Karpas-422 (cell line): ENCODE results near the gene NKAIN1. TPM values are rescaled to one million over a fixed set of nuclear protein-coding genes. Genes with fewer than 3 reads are reported as not detected.
"Not testable (repeated sequence)": the region's sequence is repeated elsewhere in the genome, so short reads cannot be mapped to it uniquely, and the experiment has no call there.

Experiments
- DNase-seq: peaks from one replicate; pipeline ENCODE4 v3.0.0-alpha.2; 2015
- H2AFZ ChIP-seq: fragments of 200-600 bp; sonication (generic); 2 replicates; pipeline ENCODE4 v1.6.1; 2014; ENCODE audit warnings: antibody characterized with exemption, low read length, mixed read lengths
- H3K27ac ChIP-seq: fragments of 200-600 bp; sonication (generic); 2 replicates; pipeline ENCODE4 v1.5.1; 2014; ENCODE audit warnings: mild to moderate bottlenecking, low read length, moderate library complexity
- H3K27me3 ChIP-seq: fragments of 200-600 bp; sonication (generic); 2 replicates; pipeline ENCODE4 v1.6.1; 2014; ENCODE audit warnings: low read length, mixed read lengths
- H3K36me3 ChIP-seq: fragments of 200-600 bp; sonication (generic); 2 replicates; pipeline ENCODE4 v1.6.1; 2014; ENCODE audit warnings: low read length, mixed read lengths; ENCODE audit not compliant: insufficient read depth
- H3K4me1 ChIP-seq: fragments of 200-600 bp; sonication (generic); 2 replicates; pipeline ENCODE4 v1.6.1; 2014; ENCODE audit warnings: mild to moderate bottlenecking, low read length, mixed read lengths
- H3K4me2 ChIP-seq: fragments of 200-600 bp; sonication (generic); 2 replicates; pipeline ENCODE4 v1.6.1; 2014; ENCODE audit warnings: low read length, low read depth, mild to moderate bottlenecking; ENCODE audit not compliant: poor library complexity, severe bottlenecking
- H3K4me3 ChIP-seq: fragments of 200-600 bp; sonication (generic); 2 replicates; pipeline ENCODE4 v1.5.1; 2014; ENCODE audit warnings: mild to moderate bottlenecking, antibody characterized with exemption, low read length, mixed read lengths
- H3K79me2 ChIP-seq: fragments of 200-600 bp; sonication (generic); 2 replicates; pipeline ENCODE4 v1.6.1; 2014; ENCODE audit warnings: mild to moderate bottlenecking, low read length, mixed read lengths
- H3K9ac ChIP-seq: fragments of 200-600 bp; sonication (generic); 2 replicates; pipeline ENCODE4 v1.6.0; 2014; ENCODE audit warnings: low read length
- H3K9me2 ChIP-seq: fragments of 200-600 bp; sonication (generic), shearing (Covaris generic); replicated peaks from 2 replicates; pipeline ENCODE4 v1.6.0; 2014; ENCODE audit warnings: mild to moderate bottlenecking, low read length, moderate library complexity; ENCODE audit not compliant: insufficient read depth
- H3K9me3 ChIP-seq: fragments of 300-700, 200-600 bp; sonication (generic); 2 replicates; pipeline ENCODE4 v1.6.1; 2014; ENCODE audit warnings: low read length, mixed read lengths
- H4K20me1 ChIP-seq: fragments of 200-600 bp; sonication (generic); 2 replicates; pipeline ENCODE4 v1.6.1; 2014; ENCODE audit warnings: mild to moderate bottlenecking, antibody characterized with exemption, low read length, low read depth; ENCODE audit not compliant: insufficient read depth
- total RNA-seq: library from RNA; depleted of rRNA; stranded (reverse); fragments of >200 nt; shearing (Covaris generic); gene quantifications from 2 replicates; pipeline ENCODE4 v1.2.3, GENCODE V29; 2014; ENCODE audit warnings: low replicate concordance

The NKAIN1 gene
- total RNA-seq, 1 experiment from 2014 or later: not detected

DNA sequence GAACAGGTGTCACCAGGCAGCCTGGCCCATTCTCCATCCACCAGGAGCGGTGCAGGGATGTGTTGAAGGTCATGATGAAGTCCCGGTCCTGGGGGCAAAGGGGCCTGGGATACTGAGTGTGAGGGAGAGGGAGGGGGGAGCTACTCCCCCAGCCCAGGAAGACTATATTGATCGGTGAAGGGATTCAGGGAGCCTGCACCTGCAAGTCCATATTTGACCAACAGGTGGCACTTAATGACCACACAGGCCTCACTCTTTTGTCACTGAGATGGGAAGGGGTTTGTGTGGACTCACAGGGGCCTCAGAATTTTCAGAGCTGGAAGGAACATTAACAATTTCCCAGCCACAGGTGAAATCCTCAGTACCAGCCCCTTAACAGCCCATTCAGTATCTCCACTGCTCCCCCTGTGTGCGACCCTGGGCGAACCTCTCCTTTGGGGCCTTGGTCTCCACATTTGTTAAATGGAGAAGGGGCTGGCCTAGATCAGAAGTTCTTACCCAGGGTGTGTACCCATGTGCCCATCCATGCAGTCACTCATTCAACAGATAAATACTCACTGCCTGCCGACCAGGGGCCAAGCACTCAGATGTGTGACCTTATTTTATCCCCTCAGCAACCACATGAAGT lies 55.6 kb downstream of the NKAIN1 start:
- Histone ChIP-seq H3K9ac (no peak overlapping the region), H3K9me2 (no peaks in the 10 kb centered on the region), H2AFZ (no peak overlapping the region), H3K9me3 (no peaks in the 10 kb centered on the region), H3K4me2 (no peak overlapping the region), H3K27ac (no peak overlapping the region), H4K20me1 (no peaks in the 10 kb centered on the region), H3K27me3 (no peaks in the 10 kb centered on the region), H3K79me2 (no peaks in the 10 kb centered on the region), H3K4me1 (peaks cover 16% of the 10 kb centered on the region), H3K36me3 (no peaks in the 10 kb centered on the region), H3K4me3 (no peak overlapping the region)
- peak; percentile 78 for DNase-seq

DNA sequence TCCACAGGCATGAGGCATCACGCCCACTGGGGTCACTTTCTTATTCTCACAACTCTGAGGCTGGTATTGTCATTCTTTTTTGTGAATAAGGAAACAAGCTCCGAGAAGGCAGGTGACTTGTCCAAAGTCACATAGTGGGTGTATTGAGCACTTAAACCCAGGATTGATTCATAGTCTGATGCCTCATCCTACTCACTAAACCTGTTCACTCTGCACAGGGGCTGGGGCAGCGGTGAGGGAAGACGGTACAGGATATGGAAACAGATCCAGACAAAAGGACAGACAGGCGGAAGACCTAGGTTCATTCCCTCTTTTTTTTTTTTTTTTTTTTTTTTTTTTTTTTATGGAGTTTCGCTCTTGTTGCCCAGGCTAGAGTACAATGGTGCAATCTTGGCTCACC lies 56.6 kb downstream of the NKAIN1 start:
- Histone ChIP-seq H3K9me2 (no peaks in the 10 kb centered on the region), H4K20me1 (no peaks in the 10 kb centered on the region), H3K9ac (no peak overlapping the region), H3K9me3 (no peaks in the 10 kb centered on the region), H3K4me3 (no peak overlapping the region), H3K27ac (no peak overlapping the region), H3K79me2 (no peaks in the 10 kb centered on the region), H3K27me3 (no peaks in the 10 kb centered on the region), H3K4me2 (no peak overlapping the region), H2AFZ (no peak overlapping the region), H3K4me1 (peaks cover 23% of the 10 kb centered on the region), H3K36me3 (no peaks in the 10 kb centered on the region)
- DNase-seq: no peak

DNA sequence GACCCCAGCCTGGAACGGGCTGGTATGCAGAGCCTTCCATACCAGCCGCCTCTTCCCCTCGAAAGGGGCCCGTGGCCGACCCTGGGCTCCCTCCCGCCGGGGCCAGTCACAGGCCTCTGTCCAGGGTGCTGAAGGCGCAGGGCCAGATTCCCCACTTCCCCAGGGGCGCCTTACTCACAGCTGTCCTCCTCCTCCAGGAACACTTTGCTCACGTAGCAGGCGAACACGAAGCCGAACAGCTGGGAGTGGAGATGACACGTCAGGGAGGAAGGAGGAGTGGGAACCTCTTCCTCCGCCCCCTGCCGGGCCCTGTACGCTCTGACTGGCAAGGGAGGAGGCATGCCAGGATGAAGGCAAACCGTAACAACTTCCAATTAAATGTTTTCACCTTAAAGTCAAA lies 57.3 kb downstream of the NKAIN1 start:
- Histone ChIP-seq H2AFZ (no peak overlapping the region), H3K36me3 (no peaks in the 10 kb centered on the region), H3K4me2 (peak overlapping the region; percentile 50), H3K9me3 (no peaks in the 10 kb centered on the region), H3K4me3 (peak overlapping the region; percentile 46; the same call in 1 of the 2 replicates), H4K20me1 (no peaks in the 10 kb centered on the region), H3K27me3 (no peaks in the 10 kb centered on the region), H3K4me1 (peaks cover 23% of the 10 kb centered on the region), H3K9ac (no peak overlapping the region), H3K27ac (no peak overlapping the region), H3K79me2 (no peaks in the 10 kb centered on the region), H3K9me2 (no peaks in the 10 kb centered on the region)
- DNase-seq: peak; percentile 77

DNA sequence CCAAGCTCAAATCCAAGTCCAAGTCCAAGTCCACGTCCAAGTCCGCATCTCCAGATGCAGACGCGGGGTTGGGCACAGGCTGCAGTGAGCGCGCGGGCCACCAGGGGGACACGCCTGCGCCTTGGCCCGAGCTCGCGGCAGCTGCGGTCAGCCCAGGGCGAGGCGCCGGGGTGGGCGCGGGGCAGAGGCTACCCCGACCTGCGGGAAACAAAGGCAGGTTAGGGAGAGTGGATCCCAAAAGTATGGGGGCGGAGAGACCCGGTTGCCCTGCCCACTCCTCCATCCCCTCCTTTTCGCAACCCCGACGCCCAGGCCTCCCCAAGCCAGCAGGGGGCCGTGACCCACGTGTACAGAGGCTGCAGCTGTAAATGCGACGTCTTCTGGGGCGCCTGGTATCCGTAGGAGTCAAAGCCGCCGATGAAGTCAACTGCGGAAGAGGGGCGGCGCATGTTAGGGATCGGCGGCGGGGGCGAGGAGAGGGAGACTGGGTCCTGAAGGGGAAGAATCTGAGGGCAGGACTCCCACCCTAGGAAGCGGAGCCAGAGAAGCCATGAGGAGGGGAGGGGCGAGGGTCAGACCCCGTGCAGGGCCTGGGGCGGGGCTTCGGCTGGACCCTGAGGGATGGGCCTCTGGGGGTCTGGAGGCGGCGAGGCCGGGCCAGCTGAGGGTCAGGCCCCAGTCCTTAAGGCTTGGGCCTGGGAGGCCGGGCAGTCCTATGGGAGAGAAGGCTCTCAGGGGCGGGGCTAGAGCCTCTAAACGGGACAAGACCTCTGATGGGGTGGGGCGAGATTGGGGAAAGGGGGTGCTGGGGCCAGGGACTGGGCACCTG lies 58.0 kb downstream of the NKAIN1 start:
- H3K4me1 ChIP-seq: peaks cover 23% of the 10 kb centered on the region
- DNase-seq: peak; percentile 77
- no peaks in the 10 kb centered on the region for H3K27me3 ChIP-seq
- H3K36me3 ChIP-seq: no peaks in the 10 kb centered on the region
- no peaks in the 10 kb centered on the region for H3K9me2 ChIP-seq
- no peak overlapping the region for H3K27ac ChIP-seq
- H3K4me2 ChIP-seq: peak overlapping the region; percentile 50
- H3K79me2 ChIP-seq: no peaks in the 10 kb centered on the region
- no peak overlapping the region for H3K9ac ChIP-seq
- peak overlapping the region; percentile 46; the same call in 1 of the 2 replicates for H3K4me3 ChIP-seq
- H2AFZ ChIP-seq: no peak overlapping the region
- no peaks in the 10 kb centered on the region for H3K9me3 ChIP-seq
- no peaks in the 10 kb centered on the region for H4K20me1 ChIP-seq

DNA sequence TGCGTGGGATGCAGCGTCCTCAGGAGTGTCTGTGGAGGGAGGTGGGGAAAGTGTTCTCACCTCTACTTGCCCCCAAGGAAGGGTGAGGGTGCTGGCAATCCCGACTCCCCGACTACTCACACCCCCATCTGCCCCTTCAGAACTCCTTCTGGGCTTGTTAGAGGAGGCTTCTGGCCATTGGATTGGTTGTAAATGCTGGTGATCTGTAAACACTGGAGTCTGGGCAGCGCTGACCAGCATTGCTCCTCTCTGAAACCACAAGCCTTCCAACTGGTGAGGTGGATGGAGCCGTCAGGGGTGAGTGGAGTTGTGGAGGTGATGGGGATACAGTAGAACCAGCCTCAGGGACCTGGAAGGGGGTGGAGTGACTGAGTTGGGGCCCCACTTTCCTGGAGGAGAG lies 59.3 kb downstream of the NKAIN1 start:
- H3K4me3 ChIP-seq: no peak overlapping the region
- DNase-seq: no peak
- H3K4me2 ChIP-seq: no peak overlapping the region
- no peaks in the 10 kb centered on the region for H3K27me3 ChIP-seq
- H3K79me2 ChIP-seq: no peaks in the 10 kb centered on the region
- no peaks in the 10 kb centered on the region for H3K9me3 ChIP-seq
- H3K36me3 ChIP-seq: no peaks in the 10 kb centered on the region
- H3K4me1 ChIP-seq: peaks cover 23% of the 10 kb centered on the region
- no peaks in the 10 kb centered on the region for H4K20me1 ChIP-seq
- no peak overlapping the region for H3K27ac ChIP-seq
- H2AFZ ChIP-seq: no peak overlapping the region
- no peak overlapping the region for H3K9ac ChIP-seq
- H3K9me2 ChIP-seq: no peaks in the 10 kb centered on the region

DNA sequence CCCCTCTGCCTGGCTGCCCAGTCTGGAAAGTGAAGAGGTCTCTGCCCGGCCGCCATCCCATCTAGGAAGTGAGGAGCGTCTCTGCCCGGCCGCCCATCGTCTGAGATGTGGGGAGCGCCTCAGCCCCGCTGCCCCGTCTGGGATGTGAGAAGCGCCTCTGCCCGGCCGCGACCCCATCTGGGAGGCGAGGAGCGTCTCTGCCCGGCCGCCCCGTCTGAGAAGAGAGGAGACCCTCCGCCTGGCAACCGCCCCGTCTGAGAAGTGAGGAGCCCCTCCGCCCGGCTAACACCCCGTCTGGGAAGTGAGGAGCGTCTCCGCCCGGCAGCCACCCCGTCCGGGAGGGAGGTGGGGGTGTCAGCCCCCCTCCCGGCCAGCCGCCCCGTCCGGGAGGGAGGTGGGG lies 63.4 kb downstream of the NKAIN1 start:
- H2AFZ ChIP-seq, H3K4me1 ChIP-seq, H3K79me2 ChIP-seq, H3K4me2 ChIP-seq, H3K27ac ChIP-seq, H3K27me3 ChIP-seq, H3K9me3 ChIP-seq, H3K4me3 ChIP-seq, H3K9ac ChIP-seq, DNase-seq, H3K36me3 ChIP-seq, H3K9me2 ChIP-seq, H4K20me1 ChIP-seq: not testable (repeated sequence)

DNA sequence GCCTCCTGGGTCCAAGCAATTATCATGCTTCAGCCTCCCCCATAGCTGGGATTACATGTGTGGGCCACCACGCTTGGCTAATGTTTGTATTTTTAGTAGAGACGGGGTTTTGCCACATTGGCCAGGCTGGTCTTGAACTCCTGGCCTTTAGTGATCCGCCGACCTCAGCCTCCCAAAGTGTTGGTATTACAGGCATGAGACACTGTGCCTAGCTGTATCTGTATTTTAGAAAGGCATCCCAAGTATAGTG lies 69.3 kb downstream of the NKAIN1 start:
- H3K36me3 ChIP-seq: no peaks in the 10 kb centered on the region
- H3K4me1 ChIP-seq: peaks cover 6% of the 10 kb centered on the region
- H3K27me3 ChIP-seq: no peaks in the 10 kb centered on the region
- no peaks in the 10 kb centered on the region for H3K9me2 ChIP-seq
- H4K20me1 ChIP-seq: no peaks in the 10 kb centered on the region
- no peak overlapping the region for H3K9ac ChIP-seq
- no peaks in the 10 kb centered on the region for H3K79me2 ChIP-seq
- no peak overlapping the region for H3K4me3 ChIP-seq
- H3K27ac ChIP-seq: no peak overlapping the region
- DNase-seq: no peak
- no peak overlapping the region for H3K4me2 ChIP-seq
- no peaks in the 10 kb centered on the region for H3K9me3 ChIP-seq
- H2AFZ ChIP-seq: no peak overlapping the region

DNA sequence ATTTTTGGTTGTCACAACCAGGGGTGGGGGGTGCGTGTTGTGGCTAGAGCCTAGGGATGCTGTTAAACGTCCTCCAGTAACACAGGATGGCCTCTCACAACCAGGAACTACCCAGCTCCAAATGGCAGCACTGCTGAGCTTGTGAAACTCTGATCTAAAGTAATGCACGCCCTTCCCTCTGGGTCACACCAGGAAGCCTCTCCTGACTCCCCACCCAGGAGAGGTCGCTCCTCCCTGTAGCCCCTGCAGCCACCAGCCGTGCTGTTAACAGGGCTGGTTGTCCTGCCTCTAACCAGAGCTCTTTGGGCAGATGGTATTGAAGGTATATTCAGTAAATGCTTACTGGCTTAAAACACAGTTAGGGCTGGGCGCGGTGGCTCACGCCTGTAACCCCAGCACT lies 73.2 kb downstream of the NKAIN1 start:
- Histone ChIP-seq H3K9ac (no peak overlapping the region), H3K36me3 (no peaks in the 10 kb centered on the region), H4K20me1 (no peaks in the 10 kb centered on the region), H3K9me3 (no peaks in the 10 kb centered on the region), H3K4me3 (no peak overlapping the region), H3K9me2 (no peaks in the 10 kb centered on the region), H3K4me1 (peaks cover 6% of the 10 kb centered on the region), H3K27ac (no peak overlapping the region), H3K79me2 (no peaks in the 10 kb centered on the region), H2AFZ (no peak overlapping the region), H3K4me2 (no peak overlapping the region), H3K27me3 (no peaks in the 10 kb centered on the region)
- no peak for DNase-seq
